ENCODE results near the gene CCDC102A. TPM values are rescaled to one million over a fixed set of nuclear protein-coding genes. Genes with fewer than 3 reads are reported as not detected.

Gene CCDC102A
- total RNA-seq, 1 donor: 15.1 TPM

DNA sequence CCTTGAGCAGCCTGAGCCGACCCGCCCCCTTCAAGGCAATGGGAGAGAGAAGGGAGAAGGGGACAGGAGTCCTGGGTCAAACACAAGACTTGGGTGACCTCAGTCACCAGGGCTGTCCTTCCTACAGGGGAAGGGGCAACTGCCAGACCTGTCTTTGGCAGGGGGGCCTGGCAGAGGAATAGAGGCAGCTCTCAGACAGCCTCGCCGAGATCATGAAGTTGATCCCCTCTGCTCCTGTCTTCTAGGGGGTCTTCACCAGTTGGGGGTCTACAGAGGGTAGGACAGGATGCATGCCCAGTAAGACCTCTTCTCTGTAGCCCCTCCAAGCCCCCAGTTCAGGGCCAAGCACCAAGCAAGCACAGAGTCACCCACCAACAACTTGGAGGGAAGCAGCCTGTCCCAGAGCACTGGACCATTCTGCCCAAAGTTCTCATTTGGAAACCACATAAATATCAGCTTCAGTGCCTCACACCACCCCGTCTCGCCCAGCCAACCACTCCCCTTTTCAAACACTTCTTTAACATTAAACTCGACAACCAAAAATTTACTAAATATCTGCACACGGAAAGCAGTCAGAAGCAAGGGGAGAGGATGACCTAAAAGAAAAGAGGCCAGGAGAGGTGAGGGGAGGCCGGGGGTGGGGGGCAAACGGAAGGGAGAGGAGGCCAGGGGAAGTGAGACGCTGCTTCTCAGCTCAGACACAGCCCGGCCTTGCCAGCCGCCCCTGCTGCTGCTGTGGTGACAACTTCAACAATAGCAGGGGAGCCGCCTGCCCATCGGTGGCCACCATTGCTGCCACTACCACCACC, 57.8 kb downstream of the CCDC102A start:
- TF ChIP-seq CTCF (IDR thresholded peaks at IDR 0.05; ENCODE audit: insufficient read depth, low read depth, low read length): no peak
- no peak for DNase-seq (ENCODE audit: low read depth)
- H3K4me3 ChIP-seq (ENCODE audit: low read depth, low read length): peak overlapping the region; percentile 64

GRCh38 chr16:57477531-57478202, 58.7 kb downstream of the CCDC102A start:
- H3K4me3 ChIP-seq (ENCODE audit: low read depth, low read length): no peak overlapping the region
- TF ChIP-seq CTCF (IDR thresholded peaks at IDR 0.05; ENCODE audit: insufficient read depth, low read depth, low read length): no peak
- no peak for DNase-seq (ENCODE audit: low read depth)

DNA sequence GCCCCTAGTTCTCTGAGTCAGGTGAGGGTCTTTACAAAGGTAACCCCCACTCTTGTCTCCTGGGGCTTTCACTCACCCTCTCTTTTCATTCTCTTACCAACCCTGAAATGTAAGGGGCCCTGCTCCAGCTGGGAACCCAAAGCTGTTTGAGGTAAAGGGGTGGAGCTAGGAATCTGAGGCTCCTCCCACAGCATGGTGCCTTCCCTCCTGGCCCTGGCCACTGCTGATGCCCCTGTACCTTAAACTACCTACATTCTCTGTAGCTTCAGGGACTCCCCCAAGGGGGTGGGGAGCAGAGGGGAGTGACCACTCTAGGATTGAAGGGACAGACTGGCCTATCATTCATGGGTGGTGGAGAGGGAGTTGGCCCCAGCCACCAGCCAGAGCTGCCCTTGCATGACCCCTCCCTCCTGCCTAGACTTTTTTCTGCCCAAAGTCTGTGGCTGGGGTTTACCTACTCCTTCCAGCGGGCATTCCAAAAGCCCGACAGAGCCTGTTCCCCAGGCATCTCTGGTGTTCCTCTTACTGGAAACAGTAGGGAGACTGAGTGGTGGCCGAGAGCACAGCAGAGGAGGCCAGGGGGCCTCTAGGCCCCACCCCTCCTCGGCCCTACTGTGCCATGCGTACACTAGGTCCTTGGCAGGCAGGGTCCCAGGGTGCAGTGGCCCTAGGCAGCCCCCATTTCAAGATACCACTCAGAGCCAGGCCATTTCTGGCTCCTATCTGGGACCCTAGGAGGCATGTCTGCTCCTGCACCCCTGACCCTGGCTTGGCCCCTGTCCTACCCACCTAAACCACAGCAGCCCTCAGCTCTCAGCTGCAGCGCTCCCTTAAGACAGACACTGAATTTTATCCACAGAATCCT, 59.6 kb downstream of the CCDC102A start:
- no peak for TF ChIP-seq CTCF (IDR thresholded peaks at IDR 0.05; ENCODE audit: insufficient read depth, low read depth, low read length)
- no peak for DNase-seq (ENCODE audit: low read depth)
- H3K4me3 ChIP-seq (ENCODE audit: low read depth, low read length): no peak overlapping the region

DNA sequence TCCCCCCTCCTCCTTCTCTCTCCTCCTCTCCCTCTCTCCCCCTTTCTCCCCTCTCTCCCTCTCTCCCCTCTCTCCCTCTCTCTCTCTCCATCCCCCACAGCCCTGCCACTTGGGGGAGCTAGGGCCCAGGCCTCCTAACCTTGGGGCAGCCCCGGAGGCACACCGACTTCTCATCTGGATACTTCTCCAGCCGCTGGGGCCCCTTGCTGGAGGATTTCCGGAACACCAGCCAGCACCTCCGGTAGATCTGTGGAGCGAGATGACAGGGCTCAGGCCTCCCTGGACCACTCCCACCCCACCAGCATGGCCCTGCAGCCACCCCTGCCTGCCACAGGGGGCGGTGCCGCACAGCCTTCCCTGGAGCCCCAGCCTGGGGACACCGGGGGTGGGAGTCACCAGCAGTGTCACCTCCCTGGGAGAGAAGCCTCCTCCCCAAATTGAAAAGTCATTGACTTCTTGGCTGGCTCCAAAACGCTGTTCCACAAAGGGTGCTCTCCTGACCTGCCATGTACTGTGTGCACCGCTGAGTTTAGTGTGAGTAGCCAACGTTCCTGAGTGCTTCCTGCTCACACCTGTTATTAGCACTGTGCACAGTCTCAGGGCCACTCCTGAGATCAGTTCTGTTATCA, 60.5 kb downstream of the CCDC102A start:
- TF ChIP-seq CTCF (IDR thresholded peaks at IDR 0.05; ENCODE audit: insufficient read depth, low read depth, low read length): peak; percentile 61
- DNase-seq (ENCODE audit: low read depth): peak; percentile 30

GRCh38 chr16:57474671-57475661, 61.4 kb downstream of the CCDC102A start:
- no peak overlapping the region for H3K4me3 ChIP-seq (ENCODE audit: low read depth, low read length)
- DNase-seq (ENCODE audit: low read depth): no peak
- no peak for TF ChIP-seq CTCF (IDR thresholded peaks at IDR 0.05; ENCODE audit: insufficient read depth, low read depth, low read length)

More for the DNA sequence above, 60.5 kb downstream of the CCDC102A start:
- H3K4me3 ChIP-seq (ENCODE audit: low read depth, low read length): no peak overlapping the region
